Spleen (tissue), 7 donors: Measurements from ENCODE around the gene ASCC3.

ENCODE experiments used
- POLR2AphosphoS5 ChIP-seq, 3 donors: sonication (generic); formaldehyde crosslinking; IDR thresholded peaks; one replicate each; pipeline ENCODE4 v1.5.1; 2017; ENCODE audit warnings: antibody characterized with exemption in 3 of 3
- TF ChIP-seq, protein P1 (sequence below), 11 experiments: fragments of 200-600 bp in 7 of 11; fragments of 450-650 bp in 4 of 11; sonication (generic) in 4 of 11; IDR thresholded peaks in 8 of 11; conservative IDR thresholded peaks in 3 of 11; 1 replicate in 7 of 11; 2 replicates in 4 of 11; pipeline versions ENCODE4 v1.4.0 to v1.8.0; 2016 to 2021; ENCODE audit warnings: antibody characterized with exemption in 11 of 11, inconsistent platforms in 4 of 11, mild to moderate bottlenecking in 1 of 11
- donor health status: DM: no; HTN: no; CAD: no; lungs with moderate emphysema.
- donor health status: DM: no; HTN: no; CAD: no.
- donor health status: DM: no; HTN: no; CAD: no.

DNA sequence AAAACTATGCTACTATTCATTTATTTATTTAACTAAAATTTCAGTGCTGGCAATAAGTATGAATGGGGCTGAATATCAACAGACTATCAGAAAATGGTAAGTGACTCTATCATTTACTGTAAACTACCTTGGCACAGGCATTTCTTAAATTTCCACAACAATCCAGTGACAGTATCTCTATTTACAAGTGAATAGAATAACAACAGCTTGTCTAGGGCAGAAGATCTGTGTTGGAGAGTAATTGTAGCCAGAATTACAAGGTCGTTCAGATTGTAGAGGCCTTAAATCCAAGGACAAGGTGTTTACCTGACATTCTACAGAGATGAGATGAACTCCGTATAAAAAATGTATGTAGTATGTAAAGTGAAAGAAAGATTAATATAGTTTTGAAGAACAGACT, 222.6 kb downstream of the ASCC3 start:
- TF ChIP-seq, protein P1, sequence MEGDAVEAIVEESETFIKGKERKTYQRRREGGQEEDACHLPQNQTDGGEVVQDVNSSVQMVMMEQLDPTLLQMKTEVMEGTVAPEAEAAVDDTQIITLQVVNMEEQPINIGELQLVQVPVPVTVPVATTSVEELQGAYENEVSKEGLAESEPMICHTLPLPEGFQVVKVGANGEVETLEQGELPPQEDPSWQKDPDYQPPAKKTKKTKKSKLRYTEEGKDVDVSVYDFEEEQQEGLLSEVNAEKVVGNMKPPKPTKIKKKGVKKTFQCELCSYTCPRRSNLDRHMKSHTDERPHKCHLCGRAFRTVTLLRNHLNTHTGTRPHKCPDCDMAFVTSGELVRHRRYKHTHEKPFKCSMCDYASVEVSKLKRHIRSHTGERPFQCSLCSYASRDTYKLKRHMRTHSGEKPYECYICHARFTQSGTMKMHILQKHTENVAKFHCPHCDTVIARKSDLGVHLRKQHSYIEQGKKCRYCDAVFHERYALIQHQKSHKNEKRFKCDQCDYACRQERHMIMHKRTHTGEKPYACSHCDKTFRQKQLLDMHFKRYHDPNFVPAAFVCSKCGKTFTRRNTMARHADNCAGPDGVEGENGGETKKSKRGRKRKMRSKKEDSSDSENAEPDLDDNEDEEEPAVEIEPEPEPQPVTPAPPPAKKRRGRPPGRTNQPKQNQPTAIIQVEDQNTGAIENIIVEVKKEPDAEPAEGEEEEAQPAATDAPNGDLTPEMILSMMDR (IDR thresholded peaks at IDR 0.05 in 8 of 11, conservative IDR thresholded peaks at IDR 0.05 in 3 of 11): no peak
- TF ChIP-seq POLR2AphosphoS5 (IDR thresholded peaks at IDR 0.05): no peak
